SK-N-SH treated with all-trans-retinoic acid at 6 μM for 48 hours (cell line): ENCODE data around the gene TRAPPC2L.

Source experiments
- CREB5 ChIP-seq: fragments of 250-450 bp; sonication (Bioruptor Pico); IDR thresholded peaks from 2 replicates; pipeline ENCODE4 v1.5.1; 2020; ENCODE audit warnings: low read depth, mild to moderate bottlenecking, moderate library complexity
- GLIS3 ChIP-seq: fragments of 250-450 bp; sonication (Bioruptor Pico); IDR thresholded peaks from 2 replicates; pipeline ENCODE4 v1.5.0; 2020; ENCODE audit warnings: mild to moderate bottlenecking, moderate library complexity
- PATZ1 ChIP-seq: fragments of 250-450 bp; sonication (Bioruptor Pico); IDR thresholded peaks from 2 replicates; pipeline ENCODE4 v1.8.0; 2020; ENCODE audit warnings: mild to moderate bottlenecking, moderate library complexity, borderline replicate concordance
- RARB ChIP-seq: fragments of 250-450 bp; sonication (Bioruptor Pico); IDR thresholded peaks from 2 replicates; pipeline ENCODE4 v1.8.0; 2021; ENCODE audit warnings: mild to moderate bottlenecking, moderate library complexity
- TCF4 ChIP-seq: fragments of 250-450 bp; sonication (Bioruptor Pico); IDR thresholded peaks from 2 replicates; pipeline ENCODE4 v1.8.0; 2021; ENCODE audit warnings: mild to moderate bottlenecking, moderate library complexity, borderline replicate concordance

GRCh38 chr16:88897696-88898425 is 40.9 kb downstream of the TRAPPC2L start:
- TF ChIP-seq GLIS3 (CRISPR knock-in tag) (no peak), TCF4 (CRISPR knock-in tag) (no peak), PATZ1 (CRISPR knock-in tag) (no peak), RARB (no peak), CREB5 (no peak)
